ENCODE measurements around the gene SIX3.

The SIX3 gene

DNA sequence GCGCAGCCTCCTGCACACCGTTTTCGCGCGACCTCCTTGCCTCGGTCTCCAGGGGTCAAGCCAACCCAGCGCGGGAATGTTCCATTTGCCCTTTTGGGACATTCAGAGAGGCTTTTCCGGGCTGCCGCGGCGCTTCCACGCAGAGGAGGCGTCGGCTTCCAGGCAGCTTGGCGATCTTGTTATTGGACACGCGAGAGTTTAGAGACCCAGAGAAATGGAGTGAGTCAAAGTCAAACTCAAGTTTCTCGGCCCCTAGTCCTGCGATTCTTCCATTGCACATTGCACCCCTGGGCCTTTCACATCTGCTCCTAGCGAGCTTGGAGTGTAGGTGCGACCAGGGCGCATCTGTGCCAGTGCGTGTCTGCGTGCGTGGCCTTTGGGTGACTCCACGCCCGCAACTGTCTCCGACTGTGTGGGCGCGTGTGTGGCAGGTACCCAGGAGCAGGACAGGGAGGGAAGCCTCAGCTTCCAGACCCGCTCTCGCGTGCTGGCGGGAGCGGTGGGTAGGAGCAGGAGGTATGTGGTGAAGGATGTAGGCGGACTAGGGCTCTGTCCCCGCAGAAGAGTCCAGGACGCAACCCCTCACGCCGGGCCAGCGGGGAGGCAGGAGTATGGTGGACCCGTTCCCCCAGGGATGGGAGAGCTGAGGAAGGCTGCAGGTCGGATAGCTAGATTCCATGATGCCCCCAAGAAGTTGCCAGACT lies 13.5 kb downstream of the SIX3 start:
- in situ Hi-C loops (cut with MboI; ENCODE audit: low sequenced_read_pairs): no loop called here

DNA sequence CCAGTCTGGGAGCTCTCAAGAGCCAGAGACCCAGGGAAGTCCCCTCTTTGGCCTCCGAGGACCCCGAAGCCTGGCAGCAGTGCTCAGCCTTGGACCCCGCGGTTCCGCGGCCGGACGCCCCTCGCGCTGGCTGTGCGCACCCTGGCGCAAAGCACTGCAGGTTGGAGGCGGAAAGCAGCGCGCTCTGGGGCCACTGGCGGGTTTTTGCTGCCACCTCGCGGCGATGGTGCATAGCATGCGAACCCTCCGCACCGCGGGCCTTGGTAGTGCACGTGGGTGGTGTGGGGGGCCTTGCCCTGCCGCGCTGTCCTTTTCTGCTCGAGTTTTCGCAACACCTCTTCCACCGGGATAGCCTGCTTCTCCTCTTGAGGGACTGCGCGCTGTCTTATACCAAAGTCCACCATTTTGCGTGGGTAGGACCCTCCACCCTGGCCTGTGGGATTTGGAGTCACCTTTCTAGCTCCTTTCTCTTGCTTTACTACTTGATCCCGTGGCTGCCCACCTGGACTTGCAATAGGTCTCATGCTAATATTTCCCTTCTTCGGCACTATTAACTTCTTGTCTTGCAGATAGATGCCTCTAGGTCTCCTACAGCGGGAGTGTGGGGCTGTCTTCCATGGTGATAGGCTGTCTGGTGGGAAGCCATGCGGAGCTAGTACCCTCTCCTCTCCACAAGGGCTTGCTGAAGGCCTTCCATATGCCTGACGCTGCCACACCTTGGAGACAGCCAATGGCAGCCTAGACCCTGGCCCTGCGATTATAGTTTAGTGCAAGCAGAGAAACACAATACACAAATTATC lies 14.3 kb downstream of the SIX3 start:
- in situ Hi-C loops (cut with MboI; ENCODE audit: low sequenced_read_pairs): no loop called here

DNA sequence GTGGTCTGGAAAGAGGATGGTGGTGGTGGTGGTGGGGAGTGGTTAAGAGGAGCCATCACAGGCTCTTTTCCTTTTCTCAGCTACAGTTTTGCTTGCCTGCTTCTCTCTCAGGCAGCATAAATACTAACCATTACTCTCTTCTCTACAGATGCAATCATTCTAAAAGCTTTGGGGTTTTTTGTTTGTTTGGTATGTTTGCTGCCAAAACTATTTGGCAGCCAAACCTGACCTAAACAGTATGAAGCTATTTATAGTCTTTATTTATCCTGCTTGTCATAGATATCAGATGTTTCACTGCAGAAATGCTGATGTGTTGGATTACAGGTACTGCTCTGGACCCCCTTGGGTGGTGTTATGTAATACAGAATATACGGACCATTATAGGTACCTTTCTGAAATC lies 15.3 kb downstream of the SIX3 start:
- in situ Hi-C loops (cut with MboI; ENCODE audit: low sequenced_read_pairs): no loop called here

- in situ Hi-C loops (cut with MboI; ENCODE audit: low sequenced_read_pairs): no loop called here
Observed at GRCh38 chr2:44957656-44958327, 16.3 kb downstream of the SIX3 start.

- in situ Hi-C loops (cut with MboI; ENCODE audit: low sequenced_read_pairs): no loop called here
Observed at GRCh38 chr2:44959855-44960254, 18.4 kb downstream of the SIX3 start.

GRCh38 chr2:44960871-44961270 lies 19.4 kb downstream of the SIX3 start:
- in situ Hi-C loops (cut with MboI; ENCODE audit: low sequenced_read_pairs): no loop called here

DNA sequence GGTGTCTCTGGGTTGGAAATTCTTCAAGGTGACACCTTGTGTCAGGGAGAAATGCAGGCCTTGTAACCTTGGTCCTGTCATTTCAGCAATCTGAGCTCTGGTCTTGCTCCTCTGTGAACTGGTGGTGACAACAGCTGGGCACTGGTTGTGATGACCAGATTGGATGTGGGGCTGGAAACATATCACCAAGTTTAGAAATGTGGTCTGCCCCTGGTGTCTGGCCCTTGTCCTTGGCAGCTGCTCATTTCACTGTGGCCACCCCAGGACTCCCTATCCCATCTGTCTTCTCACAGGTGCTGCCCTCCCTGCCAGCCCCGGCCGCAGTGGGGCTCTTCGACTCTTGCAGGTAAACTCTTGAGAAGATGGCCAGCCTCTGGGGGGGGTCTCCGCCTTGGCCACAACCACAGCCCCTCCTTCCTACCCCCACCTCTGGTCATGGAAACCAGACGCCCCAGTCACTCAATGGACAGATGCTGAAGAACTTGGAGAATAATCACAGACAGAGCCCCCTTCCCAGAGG lies 20.7 kb downstream of the SIX3 start:
- in situ Hi-C loops (cut with MboI; ENCODE audit: low sequenced_read_pairs): no loop called here

GRCh38 chr2:44964752-44965236 lies 23.3 kb downstream of the SIX3 start:
- in situ Hi-C loops (cut with MboI; ENCODE audit: low sequenced_read_pairs): no loop called here

- in situ Hi-C loops (cut with MboI; ENCODE audit: low sequenced_read_pairs): no loop called here
Observed at GRCh38 chr2:44965684-44966083, 24.2 kb downstream of the SIX3 start.

GRCh38 chr2:44967056-44967455 lies 25.6 kb downstream of the SIX3 start:
- in situ Hi-C loops (cut with MboI; ENCODE audit: low sequenced_read_pairs): no loop called here

GRCh38 chr2:44967727-44968432 lies 26.4 kb downstream of the SIX3 start:
- in situ Hi-C loops (cut with MboI; ENCODE audit: low sequenced_read_pairs): no loop called here

DNA sequence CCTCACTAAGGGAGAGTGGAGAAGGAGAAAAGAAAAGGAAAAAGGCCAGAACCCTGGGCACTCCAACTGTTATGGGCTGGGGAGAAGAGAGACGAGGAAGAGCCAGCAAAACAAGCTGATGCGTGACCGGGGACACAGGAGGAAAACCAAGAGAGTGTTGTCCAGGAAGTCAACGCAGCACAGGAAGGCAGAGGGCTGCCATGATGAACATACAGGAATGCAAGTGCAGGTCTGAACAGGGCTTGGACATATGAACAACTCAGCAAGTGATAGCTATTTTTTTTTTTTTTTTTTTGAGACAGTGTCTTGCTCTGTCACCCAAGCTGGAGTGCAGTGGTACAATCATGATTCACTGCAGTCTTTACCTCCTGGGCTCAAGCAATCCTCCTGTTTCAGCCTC lies 28.4 kb downstream of the SIX3 start:
- in situ Hi-C loops (cut with MboI; ENCODE audit: low sequenced_read_pairs): no loop called here

- in situ Hi-C loops (cut with MboI; ENCODE audit: low sequenced_read_pairs): no loop called here
Observed at GRCh38 chr2:44970846-44971450, 29.4 kb downstream of the SIX3 start.

GRCh38 chr2:44972771-44973535 lies 31.5 kb downstream of the SIX3 start:
- in situ Hi-C loops (cut with MboI; ENCODE audit: low sequenced_read_pairs): no loop called here

DNA sequence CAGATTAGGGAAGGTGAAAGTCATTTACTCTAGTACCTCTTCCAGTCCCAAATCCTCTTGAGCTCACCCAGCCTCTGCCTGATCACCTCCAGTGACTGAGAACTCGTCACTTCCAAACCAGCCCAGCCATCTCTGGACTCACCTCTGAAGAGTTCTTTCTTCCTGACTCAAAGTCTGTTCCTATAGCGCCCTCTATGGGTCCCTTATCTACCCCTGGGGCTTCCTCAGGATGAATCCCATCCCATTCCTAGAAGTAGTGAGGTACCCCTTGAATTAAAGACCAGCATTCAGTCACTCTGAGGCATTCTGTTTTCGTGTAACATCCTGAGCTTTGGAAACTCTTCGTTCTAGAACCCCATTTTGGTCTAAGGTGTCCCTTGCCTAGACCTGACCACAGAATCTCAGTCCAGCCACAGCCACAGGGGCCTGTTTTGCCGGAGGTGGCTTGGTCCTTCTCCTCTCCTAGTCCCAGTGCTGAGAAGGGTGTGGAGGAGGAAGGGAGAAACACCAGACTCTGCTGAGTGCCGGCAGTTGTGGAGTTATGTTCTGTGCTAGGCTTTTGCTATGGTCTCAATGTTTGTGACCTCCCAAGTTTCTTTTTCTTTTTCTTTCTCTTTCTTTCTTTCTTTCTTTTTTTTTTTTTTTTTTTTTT lies 32.7 kb downstream of the SIX3 start:
- in situ Hi-C loops (cut with MboI; ENCODE audit: low sequenced_read_pairs): no loop called here

- in situ Hi-C loops (cut with MboI; ENCODE audit: low sequenced_read_pairs): loop anchor here (25.0 kb wide), 1 partner anchor 511 kb away; no protein-coding TSS in a partner anchor
Observed at GRCh38 chr2:44975571-44976450, 34.3 kb downstream of the SIX3 start.

DNA sequence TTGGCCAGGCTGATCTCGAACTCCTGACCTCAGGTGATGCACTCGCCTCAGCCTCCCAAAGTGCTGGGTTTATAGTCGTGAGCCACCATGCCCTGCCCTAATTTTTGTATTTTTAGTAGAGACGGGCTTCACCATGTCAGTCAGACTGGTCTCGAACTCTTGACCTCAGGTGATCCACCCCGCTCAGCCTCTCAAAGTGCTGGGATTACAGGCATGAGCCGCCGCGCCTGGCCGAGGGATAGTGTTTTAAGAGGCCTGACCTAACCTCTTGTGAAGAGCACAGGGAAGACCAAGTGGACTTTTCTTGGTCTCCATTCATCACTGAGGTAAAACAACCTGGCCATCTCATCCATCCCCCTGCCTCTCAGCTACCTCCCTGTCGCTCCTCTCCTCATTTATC lies 38.1 kb downstream of the SIX3 start:
- in situ Hi-C loops (cut with MboI; ENCODE audit: low sequenced_read_pairs): loop anchor here (25.0 kb wide), 1 partner anchor 508 kb away; no protein-coding TSS in a partner anchor

Data from hTERT RPE-1 (cell line).